ENCODE measurements around the gene C10orf71.

- TF ChIP-seq CEBPB (IDR thresholded peaks at IDR 0.05) (no peak), NFIC (IDR thresholded peaks at IDR 0.05) (no peak), USF1 (IDR thresholded peaks at IDR 0.05) (no peak), FOXM1 (IDR thresholded peaks at IDR 0.05; ENCODE audit: borderline replicate concordance, low read depth) (no peak), RAD21 (IDR thresholded peaks at IDR 0.05; ENCODE audit: low read depth) (no peak)
Observed at GRCh38 chr10:49303711-49304110, 4.7 kb downstream of the C10orf71 start.
